HCT116 (cell line): ENCODE results near the gene FOXN3.

Experiments
- CEBPB ChIP-seq: IDR thresholded peaks from 2 replicates; pipeline ENCODE4 v1.6.1; 2012; ENCODE audit warnings: low read depth
- EZH2 ChIP-seq: fragments of 200-600 bp; sonication (generic); IDR thresholded peaks from 2 replicates; pipeline ENCODE4 v1.6.1; 2017; ENCODE audit warnings: antibody characterized with exemption, mixed run types
- FOSL1 ChIP-seq: IDR thresholded peaks from 2 replicates; pipeline ENCODE4 v1.6.1; 2012; ENCODE audit warnings: low read depth
- POLR2A ChIP-seq: IDR thresholded peaks from 2 replicates; pipeline ENCODE4 v1.7.0; 2011; ENCODE audit warnings: borderline replicate concordance; ENCODE audit not compliant: insufficient read depth, insufficient read length; ENCODE audit errors: extremely low read depth
- POLR2AphosphoS5 ChIP-seq: IDR thresholded peaks from 2 replicates; pipeline ENCODE4 v1.6.1; 2011; ENCODE audit warnings: mild to moderate bottlenecking, low read depth, low read length, moderate library complexity
- SIN3A ChIP-seq: IDR thresholded peaks from 2 replicates; pipeline ENCODE4 v1.6.1; 2012; ENCODE audit warnings: low read depth
- TF ChIP-seq, protein P1 (sequence below): IDR thresholded peaks from 2 replicates; pipeline ENCODE4 v1.6.1; 2012
- TF ChIP-seq, protein P2 (sequence below), 3 experiments: fragments of 200-600 bp in 1 of 3; sonication (generic) in 1 of 3; IDR thresholded peaks in 2 of 3; conservative IDR thresholded peaks in 1 of 3; 2 replicates each; pipeline ENCODE4 v1.5.1; 2012 to 2017; ENCODE audit warnings: low read depth in 2 of 3, low read length in 2 of 3, antibody characterized with exemption in 1 of 3, borderline replicate concordance in 1 of 3, control low read depth in 1 of 3, mild to moderate bottlenecking in 1 of 3, mixed read lengths in 1 of 3, mixed run types in 1 of 3, moderate library complexity in 1 of 3; ENCODE audit not compliant: insufficient read depth in 1 of 3

DNA sequence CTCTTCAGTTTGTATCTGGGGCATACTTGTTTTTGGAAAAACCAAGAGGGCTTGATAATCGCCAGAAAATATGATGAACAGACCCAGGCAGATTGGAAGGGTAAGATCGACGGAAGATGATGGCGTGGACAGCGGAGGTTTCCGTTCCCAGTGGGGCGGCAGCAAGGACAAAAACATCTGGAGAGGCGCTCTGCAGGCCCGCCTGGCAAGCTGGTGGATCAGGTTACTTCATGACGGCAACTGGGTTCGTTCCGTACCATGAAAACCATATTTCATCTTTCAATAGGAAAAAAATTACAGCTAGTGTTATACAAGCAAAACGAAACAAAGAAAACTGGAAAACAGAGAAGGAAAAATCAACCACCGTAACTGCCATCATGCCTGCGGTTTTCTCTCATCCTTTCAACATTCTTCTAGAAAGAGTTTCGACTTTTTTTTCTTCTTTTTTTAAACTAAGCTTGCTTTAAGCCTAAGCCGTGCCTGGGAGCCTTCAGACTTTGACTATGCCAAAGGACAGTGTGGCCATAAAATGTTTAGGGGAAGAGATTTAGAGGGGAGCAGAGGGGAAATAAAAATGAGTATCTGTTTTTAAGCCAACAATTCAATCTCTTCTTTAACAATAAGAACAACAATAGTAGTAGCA is 210.5 kb downstream of the FOXN3 start:
- no peak for TF ChIP-seq CEBPB
- TF ChIP-seq EZH2, result no peak
- no peak for TF ChIP-seq POLR2AphosphoS5
- TF ChIP-seq, protein P1, sequence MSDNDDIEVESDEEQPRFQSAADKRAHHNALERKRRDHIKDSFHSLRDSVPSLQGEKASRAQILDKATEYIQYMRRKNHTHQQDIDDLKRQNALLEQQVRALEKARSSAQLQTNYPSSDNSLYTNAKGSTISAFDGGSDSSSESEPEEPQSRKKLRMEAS, result no peak
- TF ChIP-seq SIN3A, result no peak
- no peak for TF ChIP-seq POLR2A
- TF ChIP-seq, protein P2, sequence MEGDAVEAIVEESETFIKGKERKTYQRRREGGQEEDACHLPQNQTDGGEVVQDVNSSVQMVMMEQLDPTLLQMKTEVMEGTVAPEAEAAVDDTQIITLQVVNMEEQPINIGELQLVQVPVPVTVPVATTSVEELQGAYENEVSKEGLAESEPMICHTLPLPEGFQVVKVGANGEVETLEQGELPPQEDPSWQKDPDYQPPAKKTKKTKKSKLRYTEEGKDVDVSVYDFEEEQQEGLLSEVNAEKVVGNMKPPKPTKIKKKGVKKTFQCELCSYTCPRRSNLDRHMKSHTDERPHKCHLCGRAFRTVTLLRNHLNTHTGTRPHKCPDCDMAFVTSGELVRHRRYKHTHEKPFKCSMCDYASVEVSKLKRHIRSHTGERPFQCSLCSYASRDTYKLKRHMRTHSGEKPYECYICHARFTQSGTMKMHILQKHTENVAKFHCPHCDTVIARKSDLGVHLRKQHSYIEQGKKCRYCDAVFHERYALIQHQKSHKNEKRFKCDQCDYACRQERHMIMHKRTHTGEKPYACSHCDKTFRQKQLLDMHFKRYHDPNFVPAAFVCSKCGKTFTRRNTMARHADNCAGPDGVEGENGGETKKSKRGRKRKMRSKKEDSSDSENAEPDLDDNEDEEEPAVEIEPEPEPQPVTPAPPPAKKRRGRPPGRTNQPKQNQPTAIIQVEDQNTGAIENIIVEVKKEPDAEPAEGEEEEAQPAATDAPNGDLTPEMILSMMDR (IDR thresholded peaks at IDR 0.05 in 2 of 3, conservative IDR thresholded peaks at IDR 0.05 in 1 of 3; ENCODE audit: borderline replicate concordance in 1 of 3, insufficient read depth in 1 of 3, low read depth in 2 of 3, low read length in 2 of 3), result no peak
- no peak for TF ChIP-seq FOSL1
